ENCODE results near the gene SLC35B1. TPM values are rescaled to one million over a fixed set of nuclear protein-coding genes. Genes with fewer than 3 reads are reported as not detected.

SLC35B1 gene
- polyA plus RNA-seq, 1 donor (not counting 4 experiments of a cell fraction or from before 2014, with no cell fraction given): 71.6 TPM

- Histone ChIP-seq H2AFZ (ENCODE audit: control insufficient read depth, low read length) (peak overlapping the region; percentile 92), H3K79me2 (ENCODE audit: control insufficient read depth, insufficient read depth, low read length) (peaks cover 21% of the 10 kb centered on the region), H3K4me2 (ENCODE audit: control insufficient read depth, extremely low read depth, insufficient read depth, low read depth, low read length) (peak overlapping the region; percentile 91), H4K20me1 (ENCODE audit: control insufficient read depth, extremely low read depth, insufficient read depth, low read length) (no peaks in the 10 kb centered on the region), H3K4me1 (ENCODE audit: control insufficient read depth, extremely low read depth, insufficient read depth, low read length) (peaks cover 17% of the 10 kb centered on the region), H3K27ac (ENCODE audit: control insufficient read depth, insufficient read depth, low read length) (peak overlapping the region; percentile 99), H3K36me3 (ENCODE audit: control insufficient read depth in 2 of 2, extremely low read depth in 1 of 2, insufficient read depth in 2 of 2, low read length in 2 of 2) (peaks cover 23 to 26% of the 10 kb centered on the region in 2 experiments), H3K4me3 (ENCODE audit: control insufficient read depth in 2 of 3, extremely low read depth in 1 of 3, insufficient read depth in 2 of 3, low read depth in 1 of 3, low read length in 3 of 3) (peak overlapping the region; percentile 68 to 98 (median 95)), H3K9me1 (ENCODE audit: control insufficient read depth, extremely low read depth, insufficient read depth, low read length) (no peaks in the 10 kb centered on the region), H3K9me3 (ENCODE audit: control insufficient read depth, low read depth, low read length) (no peaks in the 10 kb centered on the region), H3K27me3 (ENCODE audit: control insufficient read depth, extremely low read depth, insufficient read depth, low read length) (no peaks in the 10 kb centered on the region), H3K9ac (ENCODE audit: control insufficient read depth, extremely low read depth, insufficient read depth, low read length) (peak overlapping the region; percentile 99)
- dilution Hi-C loops (cut with MboI; ENCODE audit: extremely low pct_ligation_motif_present, low sequenced_read_pairs): no loop called here
- DNase-seq (ENCODE audit: low read depth, low spot score): no peak
- TF ChIP-seq CTCF (optimal IDR thresholded peaks at IDR 0.05 in 1 of 3, IDR thresholded peaks at IDR 0.05 in 1 of 3, conservative IDR thresholded peaks at IDR 0.05 in 1 of 3; ENCODE audit: extremely low read depth in 1 of 3, insufficient read depth in 2 of 3, low read length in 3 of 3): no peak
- TF ChIP-seq EZH2 (IDR thresholded peaks at IDR 0.05; ENCODE audit: low read length): no peak
- no peak for FAIRE-seq
These were observed 537 bp downstream of the SLC35B1 start for GRCh38 chr17:49707246-49707607.

GRCh38 chr17:49705254-49705653 is 2.5 kb downstream of the SLC35B1 start:
- no peak overlapping the region for H3K27ac ChIP-seq (ENCODE audit: control insufficient read depth, insufficient read depth, low read length)
- peaks cover 33 to 35% of the 10 kb centered on the region in 2 experiments for H3K36me3 ChIP-seq (ENCODE audit: control insufficient read depth in 2 of 2, extremely low read depth in 1 of 2, insufficient read depth in 2 of 2, low read length in 2 of 2)
- peaks cover 21% of the 10 kb centered on the region for H3K79me2 ChIP-seq (ENCODE audit: control insufficient read depth, insufficient read depth, low read length)
- H3K9ac ChIP-seq (ENCODE audit: control insufficient read depth, extremely low read depth, insufficient read depth, low read length): no peak overlapping the region
- no peaks in the 10 kb centered on the region for H3K9me3 ChIP-seq (ENCODE audit: control insufficient read depth, low read depth, low read length)
- no peak for FAIRE-seq
- H3K4me3 ChIP-seq (ENCODE audit: control insufficient read depth in 2 of 3, extremely low read depth in 1 of 3, insufficient read depth in 2 of 3, low read depth in 1 of 3, low read length in 3 of 3): no peak overlapping the region
- dilution Hi-C loops (cut with MboI; ENCODE audit: extremely low pct_ligation_motif_present, low sequenced_read_pairs): no loop called here
- no peak overlapping the region for H2AFZ ChIP-seq (ENCODE audit: control insufficient read depth, low read length)
- peaks cover 17% of the 10 kb centered on the region for H3K4me1 ChIP-seq (ENCODE audit: control insufficient read depth, extremely low read depth, insufficient read depth, low read length)
- no peak for DNase-seq (ENCODE audit: low read depth, low spot score)
- H4K20me1 ChIP-seq (ENCODE audit: control insufficient read depth, extremely low read depth, insufficient read depth, low read length): no peaks in the 10 kb centered on the region
- H3K9me1 ChIP-seq (ENCODE audit: control insufficient read depth, extremely low read depth, insufficient read depth, low read length): no peaks in the 10 kb centered on the region
- no peaks in the 10 kb centered on the region for H3K27me3 ChIP-seq (ENCODE audit: control insufficient read depth, extremely low read depth, insufficient read depth, low read length)
- TF ChIP-seq CTCF (optimal IDR thresholded peaks at IDR 0.05 in 1 of 3, IDR thresholded peaks at IDR 0.05 in 1 of 3, conservative IDR thresholded peaks at IDR 0.05 in 1 of 3; ENCODE audit: extremely low read depth in 1 of 3, insufficient read depth in 2 of 3, low read length in 3 of 3): no peak
- TF ChIP-seq EZH2 (IDR thresholded peaks at IDR 0.05; ENCODE audit: low read length): no peak
- H3K4me2 ChIP-seq (ENCODE audit: control insufficient read depth, extremely low read depth, insufficient read depth, low read depth, low read length): no peak overlapping the region

Data from keratinocyte (primary cell).